Measurements from ENCODE around the gene XPC. TPM values are rescaled to one million over a fixed set of nuclear protein-coding genes. Genes with fewer than 3 reads are reported as not detected.

The XPC gene
- total RNA-seq, 2 experiments from 2014 or later: 39.0 to 39.8 TPM

- Mint-ChIP-seq H3K4me3 (no peak overlapping the region), H3K9me3 (no peaks in the 10 kb centered on the region), H3K27me3 (ENCODE audit: low read depth) (no peaks in the 10 kb centered on the region), H3K27ac (no peak overlapping the region), H3K36me3 (ENCODE audit: low read depth) (no peaks in the 10 kb centered on the region), H3K4me1 (ENCODE audit: low read depth) (peaks cover 2% of the 10 kb centered on the region)
- CTCF ChIA-PET: interaction anchor here (0.5 to 4.9 kb wide), 15 partner anchors 8 to 325 kb away, joined by 3 to 27 read pairs (median 4); partner anchors contain the start of genes LSM3 and XPC
- intact Hi-C loops (cut with micrococcal nuclease): loop anchor here (5.0 kb wide), 1 partner anchor 198 kb away; the partner anchor contains the start of gene SLC6A6
- DNase-seq: no peak
Measured at GRCh38 chr3:14204515-14205284, 26.3 kb upstream of the XPC start.

DNA sequence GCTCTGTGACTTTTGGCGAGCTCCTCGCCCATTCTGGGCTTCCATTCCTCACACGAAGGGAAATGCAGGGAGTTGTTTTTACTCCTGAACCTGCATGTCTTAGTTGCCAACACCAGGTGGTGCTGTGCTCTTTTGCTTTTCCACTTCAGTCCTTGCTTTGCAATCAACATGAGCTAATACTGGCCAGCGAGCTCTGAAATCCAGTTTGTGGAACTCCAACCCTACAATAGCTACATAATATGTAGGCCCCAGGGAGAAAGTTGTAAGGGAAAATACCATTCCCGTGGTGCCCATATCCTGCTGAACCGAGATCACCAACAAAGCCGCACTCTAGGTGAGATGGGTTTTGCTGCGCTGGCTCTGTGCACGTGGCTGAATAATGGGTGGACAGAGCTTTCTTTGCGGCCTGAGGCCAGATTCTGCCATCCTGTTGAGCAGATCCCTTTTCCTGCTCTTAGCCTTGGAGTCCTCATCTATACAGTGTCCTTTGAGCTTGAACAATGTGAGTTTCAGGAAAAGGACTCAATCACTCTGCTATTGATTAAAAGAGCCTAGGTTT lies 25.2 kb upstream of the XPC start:
- H3K9me3 Mint-ChIP-seq: no peaks in the 10 kb centered on the region
- peaks cover 2% of the 10 kb centered on the region for H3K4me1 Mint-ChIP-seq (ENCODE audit: low read depth)
- no peak overlapping the region for H3K27ac Mint-ChIP-seq

GRCh38 chr3:14202874-14203520 lies 24.6 kb upstream of the XPC start:
- CTCF ChIA-PET: interaction anchor here (0.6 to 4.9 kb wide), 41 partner anchors 9 to 421 kb away, joined by 3 to 27 read pairs (median 3); partner anchors contain the start of genes LSM3 and XPC

More for the DNA sequence above, 25.2 kb upstream of the XPC start:
- CTCF ChIA-PET: interaction anchor here (0.6 to 4.9 kb wide), 44 partner anchors 9 to 420 kb away, joined by 3 to 27 read pairs (median 3); partner anchors contain the start of genes LSM3 and XPC
- peak; percentile 64 for DNase-seq
- Mint-ChIP-seq H3K27me3 (ENCODE audit: low read depth) (no peaks in the 10 kb centered on the region), H3K36me3 (ENCODE audit: low read depth) (peaks cover 2% of the 10 kb centered on the region), H3K4me3 (no peak overlapping the region)
- intact Hi-C loops (cut with micrococcal nuclease): loop anchor here (1.0 to 5.0 kb wide), 5 partner anchors 57 to 345 kb away; partner anchors contain the start of gene SLC6A6

DNA sequence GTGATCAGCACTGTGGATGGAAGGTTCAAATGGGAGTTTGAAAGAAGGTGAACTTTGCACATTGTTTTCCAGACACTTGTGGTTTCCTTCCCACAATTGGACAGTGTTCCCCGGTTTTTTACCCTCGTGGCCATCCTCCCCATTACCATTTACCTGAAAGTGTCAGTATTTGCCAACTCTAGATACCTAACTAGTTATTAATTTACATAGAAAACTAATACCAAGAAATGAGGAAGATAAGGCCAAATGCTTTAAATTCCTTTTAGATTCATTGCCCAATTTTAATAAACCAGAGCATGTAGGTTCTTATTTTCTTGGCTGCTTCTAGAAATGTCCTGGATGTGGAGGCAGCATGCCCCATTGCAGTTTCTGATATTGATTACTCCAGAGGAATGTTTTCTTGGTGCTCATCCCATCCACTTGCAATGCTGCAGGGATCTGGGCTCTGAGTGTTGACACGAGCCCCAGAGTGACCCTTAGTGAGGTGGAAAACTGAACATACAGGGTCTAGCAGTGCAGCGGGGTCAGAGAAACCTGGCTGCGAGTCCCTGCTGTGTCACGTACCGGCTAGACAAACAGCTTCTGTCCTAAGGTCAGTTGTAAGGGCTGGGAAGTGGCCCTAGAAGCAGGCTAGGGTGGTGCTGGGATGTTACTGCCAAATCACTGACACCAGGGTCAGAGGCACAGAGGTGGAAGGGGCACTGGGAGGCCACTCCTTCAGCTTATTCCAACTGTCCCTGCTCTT lies 23.7 kb upstream of the XPC start:
- intact Hi-C loops (cut with micrococcal nuclease): loop anchor here (2.0 to 5.0 kb wide), 3 partner anchors 59 to 347 kb away; partner anchors contain the start of gene SLC6A6
- H3K27ac Mint-ChIP-seq: no peak overlapping the region
- CTCF ChIA-PET: interaction anchor here (0.8 to 4.9 kb wide), 9 partner anchors 9 to 305 kb away, joined by 3 to 27 read pairs (median 4); no protein-coding TSS in a partner anchor
- peaks cover 7% of the 10 kb centered on the region for H3K36me3 Mint-ChIP-seq (ENCODE audit: low read depth)
- no peaks in the 10 kb centered on the region for H3K27me3 Mint-ChIP-seq (ENCODE audit: low read depth)
- H3K4me3 Mint-ChIP-seq: no peak overlapping the region
- H3K4me1 Mint-ChIP-seq (ENCODE audit: low read depth): peaks cover 2% of the 10 kb centered on the region
- no peaks in the 10 kb centered on the region for H3K9me3 Mint-ChIP-seq
- DNase-seq: no peak

More at GRCh38 chr3:14202874-14203520, 24.6 kb upstream of the XPC start:
- Mint-ChIP-seq H3K4me3 (no peak overlapping the region), H3K27me3 (ENCODE audit: low read depth) (no peaks in the 10 kb centered on the region), H3K36me3 (ENCODE audit: low read depth) (peaks cover 6% of the 10 kb centered on the region), H3K4me1 (ENCODE audit: low read depth) (peaks cover 2% of the 10 kb centered on the region), H3K9me3 (no peaks in the 10 kb centered on the region), H3K27ac (no peak overlapping the region)
- DNase-seq: no peak
- intact Hi-C loops (cut with micrococcal nuclease): loop anchor here (1.0 to 5.0 kb wide), 5 partner anchors 58 to 346 kb away; partner anchors contain the start of gene SLC6A6

- Mint-ChIP-seq H3K27me3 (ENCODE audit: low read depth) (no peaks in the 10 kb centered on the region), H3K4me1 (ENCODE audit: low read depth) (peaks cover 2% of the 10 kb centered on the region), H3K27ac (no peak overlapping the region), H3K9me3 (no peaks in the 10 kb centered on the region), H3K4me3 (no peak overlapping the region), H3K36me3 (ENCODE audit: low read depth) (peaks cover 15% of the 10 kb centered on the region)
- DNase-seq: no peak
- CTCF ChIA-PET: interaction anchor here (0.5 to 1.5 kb wide), 6 partner anchors 16 to 681 kb away, joined by 3 to 5 read pairs (median 4); no protein-coding TSS in a partner anchor
- intact Hi-C loops (cut with micrococcal nuclease): loop anchor here (5.0 kb wide), 1 partner anchor 201 kb away; the partner anchor contains the start of gene SLC6A6
Measured at GRCh38 chr3:14200841-14201240, 22.4 kb upstream of the XPC start.

GRCh38 chr3:14200276-14200675 lies 21.9 kb upstream of the XPC start:
- intact Hi-C loops (cut with micrococcal nuclease): loop anchor here (5.0 kb wide), 1 partner anchor 202 kb away; the partner anchor contains the start of gene SLC6A6
- no peak for DNase-seq
- no peaks in the 10 kb centered on the region for H3K9me3 Mint-ChIP-seq
- H3K4me3 Mint-ChIP-seq: no peak overlapping the region
- no peaks in the 10 kb centered on the region for H3K27me3 Mint-ChIP-seq (ENCODE audit: low read depth)
- H3K36me3 Mint-ChIP-seq (ENCODE audit: low read depth): peaks cover 15% of the 10 kb centered on the region
- peaks cover 2% of the 10 kb centered on the region for H3K4me1 Mint-ChIP-seq (ENCODE audit: low read depth)
- CTCF ChIA-PET: interaction anchor here (1.5 kb wide), 1 partner anchor 15 kb away, joined by 5 read pairs; no protein-coding TSS in a partner anchor
- peak overlapping the region; percentile 9 for H3K27ac Mint-ChIP-seq

DNA sequence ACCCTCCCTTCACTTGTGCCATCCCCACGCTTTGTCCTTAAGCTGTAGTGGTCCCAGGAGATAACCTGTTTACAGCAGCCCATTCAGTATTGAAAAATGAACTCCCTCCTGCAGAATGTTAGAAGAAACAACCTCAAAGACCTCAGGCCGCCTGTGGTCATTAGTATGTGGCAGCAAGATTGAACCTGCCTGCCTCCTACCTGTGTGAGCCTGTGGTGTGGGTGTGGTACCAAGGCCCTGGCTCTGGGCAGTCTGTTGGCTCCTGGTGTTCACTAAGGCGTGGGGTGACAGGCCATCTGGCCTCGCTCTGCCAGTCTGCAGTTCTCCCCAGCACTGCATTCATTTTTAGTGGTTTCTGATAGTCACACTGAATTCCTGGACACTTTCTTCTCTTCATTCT lies 21.2 kb upstream of the XPC start:
- intact Hi-C loops (cut with micrococcal nuclease): loop anchor here (5.0 kb wide), 1 partner anchor 203 kb away; the partner anchor contains the start of gene SLC6A6
- Mint-ChIP-seq H3K36me3 (ENCODE audit: low read depth) (peaks cover 20% of the 10 kb centered on the region), H3K27ac (no peak overlapping the region), H3K4me1 (ENCODE audit: low read depth) (peaks cover 2% of the 10 kb centered on the region), H3K4me3 (no peak overlapping the region), H3K27me3 (ENCODE audit: low read depth) (no peaks in the 10 kb centered on the region), H3K9me3 (no peaks in the 10 kb centered on the region)
- CTCF ChIA-PET: no interaction called here
- DNase-seq: no peak

DNA sequence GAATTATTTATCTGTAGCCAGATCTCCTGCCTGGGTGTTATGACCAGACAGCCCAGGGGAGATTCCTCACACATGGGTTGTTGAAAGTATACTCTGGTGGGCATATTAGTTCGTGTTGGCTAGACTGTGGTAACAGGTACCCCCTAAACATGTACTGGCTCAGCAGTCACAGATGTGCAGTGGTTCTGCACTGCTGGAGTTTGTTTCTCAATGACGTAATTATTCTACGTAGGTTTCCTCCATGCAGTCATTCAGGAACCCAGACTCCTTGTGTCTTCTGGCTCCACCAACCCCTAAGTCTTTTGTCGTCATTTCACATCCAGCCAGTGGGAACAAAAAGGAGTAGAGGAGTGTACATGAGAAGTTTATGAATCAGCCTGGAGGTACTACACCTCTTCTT lies 16.5 kb upstream of the XPC start:
- H3K4me1 Mint-ChIP-seq (ENCODE audit: low read depth): peaks cover 35% of the 10 kb centered on the region
- no peak overlapping the region for H3K27ac Mint-ChIP-seq
- no peaks in the 10 kb centered on the region for H3K27me3 Mint-ChIP-seq (ENCODE audit: low read depth)
- H3K9me3 Mint-ChIP-seq: peaks cover 2% of the 10 kb centered on the region
- intact Hi-C loops (cut with micrococcal nuclease): no loop called here
- DNase-seq: no peak
- CTCF ChIA-PET: no interaction called here
- H3K36me3 Mint-ChIP-seq (ENCODE audit: low read depth): peaks cover 33% of the 10 kb centered on the region
- H3K4me3 Mint-ChIP-seq: no peak overlapping the region

GRCh38 chr3:14188041-14188754 lies 9.8 kb upstream of the XPC start:
- peaks cover 46% of the 10 kb centered on the region for H3K36me3 Mint-ChIP-seq (ENCODE audit: low read depth)
- CTCF ChIA-PET: no interaction called here
- no peak for DNase-seq
- peaks cover 61% of the 10 kb centered on the region for H3K4me1 Mint-ChIP-seq (ENCODE audit: low read depth)
- no peak overlapping the region for H3K27ac Mint-ChIP-seq
- intact Hi-C loops (cut with micrococcal nuclease): no loop called here
- H3K4me3 Mint-ChIP-seq: no peak overlapping the region
- peaks cover 6% of the 10 kb centered on the region for H3K9me3 Mint-ChIP-seq
- H3K27me3 Mint-ChIP-seq (ENCODE audit: low read depth): no peaks in the 10 kb centered on the region

DNA sequence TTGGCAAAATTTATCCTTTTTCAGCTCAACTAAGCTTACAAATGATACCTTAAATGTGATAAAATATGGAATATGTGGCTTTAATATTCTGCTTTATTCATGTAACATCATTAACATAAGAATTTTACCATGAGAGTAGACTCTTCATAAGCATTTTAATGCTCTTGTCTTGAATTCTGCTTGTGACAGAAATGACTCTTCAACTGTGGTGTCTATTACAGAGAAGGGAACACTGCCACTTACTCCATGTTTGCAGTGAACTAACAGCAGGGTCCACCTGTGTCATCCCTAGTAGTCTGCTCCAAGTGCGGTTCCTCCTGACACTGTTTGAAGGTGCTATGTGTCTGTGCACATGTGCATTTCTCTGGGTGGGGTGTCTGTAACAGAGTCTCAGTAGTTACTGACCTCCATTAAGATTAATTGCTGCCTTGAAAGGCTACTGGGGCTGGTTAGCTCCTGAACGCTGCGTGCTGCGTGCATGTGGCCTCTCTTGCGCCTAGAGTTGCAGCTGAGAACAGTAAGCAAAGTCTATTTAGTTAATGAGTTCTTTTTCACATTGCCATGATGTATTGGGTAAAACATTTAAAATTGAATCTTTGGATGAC lies 8.6 kb upstream of the XPC start:
- Mint-ChIP-seq H3K27ac (no peak overlapping the region), H3K4me3 (no peak overlapping the region), H3K27me3 (ENCODE audit: low read depth) (no peaks in the 10 kb centered on the region), H3K36me3 (ENCODE audit: low read depth) (peaks cover 55% of the 10 kb centered on the region), H3K9me3 (peaks cover 6% of the 10 kb centered on the region), H3K4me1 (ENCODE audit: low read depth) (peaks cover 61% of the 10 kb centered on the region)
- DNase-seq: no peak
- CTCF ChIA-PET: no interaction called here
- intact Hi-C loops (cut with micrococcal nuclease): no loop called here

Data from activated naive CD4-positive, alpha-beta T cell treated with anti-CD3 and anti-CD28 coated beads for 36 hours (primary cell).